K562 (cell line): ENCODE results near the gene N4BP2L1. TPM values are rescaled to one million over a fixed set of nuclear protein-coding genes. Genes with fewer than 3 reads are reported as not detected.
A peak's percentile ranks its signal among the peaks of the same experiment; 100 is the strongest.

Source experiments
- ATAC-seq: fragments of 200-7000 bp; cut with Tn5 transposase; 3 replicates; pipeline ENCODE4 v1.9.1; 2020; ENCODE audit warnings: moderate library complexity
- BruUV-seq: library from RNA; stranded (reverse); fragments of 400-500 nt; replicated peaks from 2 replicates; lab custom pipeline; 2021; lab: Mats Ljungman, UMichigan
- CTCF ChIA-PET: fragments of 300-600 bp; formaldehyde crosslinking; extraction: SDS; loops from one replicate; lab custom pipeline; 2021; ENCODE audit warnings: low intra/inter-chr PET ratio; lab: Yijun Ruan, JAX
- POLR2A ChIA-PET: fragments of 300-600, 350-650 bp; sonication (Branson Sonifier 250); formaldehyde crosslinking; extraction: SDS; loops from one replicate; lab custom pipeline; 2021; ENCODE audit warnings: antibody characterized with exemption, inconsistent platforms; lab: Yijun Ruan, JAX
- DNase-seq, 4 experiments: peaks; one replicate each; pipeline versions ENCODE4 v3.0.0 to v3.0.0-alpha.2; 2011 to 2018; ENCODE audit warnings: low spot score in 3 of 4, mixed read lengths in 3 of 4; ENCODE audit errors: extremely low read depth in 1 of 4
- FAIRE-seq: peaks from 2 replicates; lab custom pipeline; 2011; peaks lifted over from hg19 to GRCh38; lab: Jason Lieb, UNC
- H2AFZ ChIP-seq: 2 replicates; pipeline ENCODE4 v1.6.0; 2011; ENCODE audit warnings: low read depth, low read length, control low read depth, inconsistent platforms
- H3K27ac ChIP-seq: fragments of 200-600 bp; 3 replicates; pipeline ENCODE4 v1.8.0; 2011; ENCODE audit warnings: low read depth, mild to moderate bottlenecking, control low read depth, inconsistent platforms, low read length, moderate library complexity, mixed read lengths; ENCODE audit errors: extremely low read depth
- H3K27me3 ChIP-seq, 2 experiments: fragments of 300-600 bp in 1 of 2; 2 replicates in 1 of 2; 3 replicates in 1 of 2; pipeline versions ENCODE4 v1.6.0 to v1.8.0; 2011; ENCODE audit warnings: inconsistent platforms in 2 of 2, low read length in 2 of 2, mild to moderate bottlenecking in 1 of 2, mixed read lengths in 1 of 2, moderate library complexity in 1 of 2; ENCODE audit not compliant: control insufficient read depth in 2 of 2, insufficient read depth in 2 of 2
- H3K36me3 ChIP-seq: fragments of 300-600 bp; 3 replicates; pipeline ENCODE4 v1.8.0; 2011; ENCODE audit warnings: mild to moderate bottlenecking, low read length, inconsistent platforms; ENCODE audit not compliant: control insufficient read depth, insufficient read depth
- H3K4me1 ChIP-seq, 2 experiments: fragments of 200-600 bp in 1 of 2; replicated peaks in 1 of 2; 2 replicates in 1 of 2; 3 replicates in 1 of 2; pipeline versions ENCODE4 v1.5.1 to v1.8.0; 2011; ENCODE audit warnings: inconsistent platforms in 2 of 2, low read length in 2 of 2, mild to moderate bottlenecking in 1 of 2, mixed read lengths in 1 of 2, moderate library complexity in 1 of 2; ENCODE audit not compliant: control insufficient read depth in 2 of 2, insufficient read depth in 2 of 2
- H3K4me2 ChIP-seq: 2 replicates; pipeline ENCODE4 v1.6.1; 2011; ENCODE audit warnings: low read length, control low read depth, inconsistent platforms, mixed read lengths; ENCODE audit not compliant: insufficient read depth
- H3K4me3 ChIP-seq: fragments of 200-600 bp; sonication (generic), shearing (Covaris generic); 2 replicates; pipeline ENCODE4 v1.5.1; 2016; ENCODE audit warnings: control low read depth, inconsistent platforms
- H3K79me2 ChIP-seq: fragments of 200-600 bp; 3 replicates; pipeline ENCODE4 v1.8.0; 2011; ENCODE audit warnings: low read length, inconsistent platforms; ENCODE audit not compliant: control insufficient read depth, insufficient read depth
- H3K9ac ChIP-seq, 2 experiments: 2 replicates each; pipeline versions ENCODE4 v1.6.0 to v1.6.1; 2011; ENCODE audit warnings: low read depth in 2 of 2, low read length in 2 of 2, control low read depth in 1 of 2, inconsistent platforms in 1 of 2, mild to moderate bottlenecking in 1 of 2, mixed read lengths in 1 of 2; ENCODE audit not compliant: insufficient read depth in 1 of 2
- H3K9me1 ChIP-seq: one replicate; pipeline ENCODE4 v1.6.0; 2011; ENCODE audit warnings: inconsistent platforms, mild to moderate bottlenecking, low read length, moderate library complexity; ENCODE audit not compliant: control insufficient read depth, insufficient read depth
- H3K9me3 ChIP-seq: replicated peaks from 2 replicates; pipeline ENCODE4 v1.5.1; 2011; ENCODE audit warnings: low read depth, low read length, inconsistent platforms; ENCODE audit not compliant: control insufficient read depth, insufficient read depth
- H4K20me1 ChIP-seq: replicated peaks from 2 replicates; pipeline ENCODE4 v1.6.1; 2011; ENCODE audit warnings: low read length, inconsistent platforms, mixed read lengths; ENCODE audit not compliant: control insufficient read depth, insufficient read depth
- DACH1 ChIP-seq: fragments of 450-650 bp; IDR thresholded peaks from 2 replicates; pipeline ENCODE4 v1.6.1; 2018; ENCODE audit not compliant: partially characterized antibody
- DLX4 ChIP-seq: fragments of 250-450 bp; sonication (Bioruptor Pico); IDR thresholded peaks from 2 replicates; pipeline ENCODE4 v1.6.1; 2021; ENCODE audit warnings: mild to moderate bottlenecking
- ESRRA ChIP-seq: fragments of 450-650 bp; IDR thresholded peaks from 2 replicates; pipeline ENCODE4 v1.6.1; 2014; ENCODE audit warnings: low read depth, mild to moderate bottlenecking, moderate library complexity, borderline replicate concordance
- KDM5B ChIP-seq: fragments of 200-600 bp; sonication (generic); IDR thresholded peaks from 2 replicates; pipeline ENCODE4 v1.6.1; 2012; ENCODE audit warnings: low read depth, mild to moderate bottlenecking, moderate library complexity, low read length, control low read depth, inconsistent platforms; ENCODE audit not compliant: insufficient replicate concordance
- KLF16 ChIP-seq: IDR thresholded peaks from 2 replicates; pipeline ENCODE4 v1.6.1; 2016; ENCODE audit warnings: antibody characterized with exemption
- NFE2 ChIP-seq: IDR thresholded peaks from 2 replicates; pipeline ENCODE4 v1.6.1; 2014; ENCODE audit warnings: antibody characterized with exemption, low read depth
- NFRKB ChIP-seq: fragments of 450-650 bp; IDR thresholded peaks from 2 replicates; pipeline ENCODE4 v1.6.1; 2016; ENCODE audit warnings: low read depth
- SNIP1 ChIP-seq: fragments of 450-650 bp; IDR thresholded peaks from 2 replicates; pipeline ENCODE4 v1.7.1; 2017; ENCODE audit warnings: low read depth, mild to moderate bottlenecking
- TCF15 ChIP-seq: fragments of 250-450 bp; sonication (Bioruptor Pico); IDR thresholded peaks from 2 replicates; pipeline ENCODE4 v1.8.0; 2022; ENCODE audit warnings: moderate library complexity, mild to moderate bottlenecking, inconsistent platforms
- TRIM24 ChIP-seq, 2 experiments: fragments of 450-650 bp; IDR thresholded peaks; 2 replicates each; pipeline ENCODE4 v1.6.1; 2016
- USF1 ChIP-seq: sonication (generic); formaldehyde crosslinking; IDR thresholded peaks from 2 replicates; pipeline ENCODE4 v1.9.0; 2022; ENCODE audit warnings: mild to moderate bottlenecking, missing genetic modification reagents
- ZBTB33 ChIP-seq: sonication (generic); formaldehyde crosslinking; IDR thresholded peaks from 2 replicates; pipeline ENCODE4 v1.8.1; 2023; ENCODE audit warnings: mild to moderate bottlenecking, missing genetic modification reagents
- ZNF143 ChIP-seq: sonication (generic); formaldehyde crosslinking; IDR thresholded peaks from 2 replicates; pipeline ENCODE4 v1.9.0; 2022; ENCODE audit warnings: mild to moderate bottlenecking, missing genetic modification reagents
- ZNF197 ChIP-seq: fragments of 200-800 bp; sonication (Bioruptor generic); IDR thresholded peaks from 2 replicates; pipeline ENCODE4 v1.6.1; 2016; ENCODE audit warnings: low read depth, missing genetic modification characterization, missing compliant biosample characterization
- ZNF224 ChIP-seq: sonication (generic); formaldehyde crosslinking; IDR thresholded peaks from 2 replicates; pipeline ENCODE4 v1.8.0; 2022; ENCODE audit warnings: mild to moderate bottlenecking, missing genetic modification reagents
- ZNF644 ChIP-seq: fragments of 200-800 bp; sonication (Bioruptor generic); IDR thresholded peaks from 2 replicates; pipeline ENCODE4 v1.6.1; 2016; ENCODE audit warnings: low read depth, missing genetic modification characterization, missing compliant biosample characterization
- ZNF707 ChIP-seq: fragments of 250-450 bp; sonication (Bioruptor Pico); conservative IDR thresholded peaks from 2 replicates; pipeline ENCODE4 v1.8.0; 2022; ENCODE audit warnings: inconsistent platforms, mild to moderate bottlenecking, moderate library complexity
- ZNF766 ChIP-seq: fragments of 200-800 bp; sonication (Bioruptor generic); conservative IDR thresholded peaks from 2 replicates; pipeline ENCODE4 v1.6.1; 2016; ENCODE audit warnings: missing genetic modification characterization, missing compliant biosample characterization
- WGBS: fragments of 100-300 bp; shearing (Covaris generic); methylation state at CpG from one replicate; pipeline ENCODE4 v1.1.6; 2016; ENCODE audit warnings: low coverage, mixed read lengths; ENCODE audit not compliant: insufficient coverage; ENCODE audit errors: missing lambda C conversion rate; 5-methylcytosine and 5-hydroxymethylcytosine counted together
- in situ Hi-C: fragments of 300-500 bp; cut with MboI; formaldehyde crosslinking; loops from 4 replicates; pipeline ENCODE4 v1.15.0; 2018; ENCODE audit warnings: inconsistent platforms, mixed read lengths
- intact Hi-C: fragments of 100-400 bp; cut with micrococcal nuclease; formaldehyde crosslinking; loops from 2 replicates; pipeline ENCODE4 v1.14.2; 2022
- polyA plus RNA-seq, 8 experiments: library from polyadenylated mRNA; depleted of rRNA in 4 of 8; stranded (reverse) in 5 of 8; unstranded in 3 of 8; fragments of >200 nt; fragmentation: Nextera tagmentation in 2 of 8; fragmentation: Illumina TruSeq in 1 of 8; extraction: Ambion mirVana in 2 of 8; extraction: Trizol in 1 of 8; gene quantifications; 2 replicates each; pipeline versions ENCODE4 v1.2.1 to v1.2.3, GENCODE V29; 2011 to 2014; ENCODE audit warnings: inconsistent platforms in 1 of 8, missing spikeins in 1 of 8
- total RNA-seq, 7 experiments: library from RNA; depleted of rRNA in 6 of 7; stranded (reverse); fragments of >200 nt in 6 of 7; fragmentation: Illumina TruSeq in 2 of 7; extraction: Trizol in 2 of 7; gene quantifications; 2 replicates each; pipeline versions ENCODE4 v1.2.1 to v1.2.3, GENCODE V29; 2011 to 2021; ENCODE audit warnings: low replicate concordance in 1 of 7

Gene N4BP2L1
- total and polyA plus RNA-seq, 9 of the 15 experiments (the other 6 are each of a cell fraction or from before 2014, with no cell fraction given): 0.06 to 0.33 (median 0.15) TPM; not detected in 1

- 13% methylated on average over 6 of the region's 6 CpGs for WGBS
- H3K4me2 ChIP-seq: peak overlapping the region; percentile 43; the same call in 1 of the 2 replicates
- H3K4me1 ChIP-seq: peaks cover 16 to 29% of the 10 kb centered on the region in 2 experiments; a peak in 4 of 5 replicates
- CTCF ChIA-PET: interaction anchor here (0.7 kb wide), 1 partner anchor 164 kb away, joined by 3 read pairs; no protein-coding TSS in a partner anchor
- H2AFZ ChIP-seq: peak overlapping the region; percentile 54
- no TSS peak for BruUV-seq
- H3K27me3 ChIP-seq: no peaks in the 10 kb centered on the region
- DNase-seq (peak in 3 of 4 experiments; percentile 6 to 58 (median 20)), FAIRE-seq (peak; percentile 59), ATAC-seq (peak; percentile 77)
- H3K36me3 ChIP-seq: no peaks in the 10 kb centered on the region
- POLR2A ChIA-PET: interaction anchor here (1.5 kb wide), 1 partner anchor 69 kb away, joined by 7 read pairs; no protein-coding TSS in a partner anchor
- peaks cover 3% of the 10 kb centered on the region for H3K9me1 ChIP-seq
- in situ Hi-C loops: no loop called here
- no peaks in the 10 kb centered on the region for H3K9me3 ChIP-seq
- H3K27ac ChIP-seq: no peak overlapping the region
- H3K9ac ChIP-seq: peak overlapping the region in 1 of 2 experiments; percentile 83; a peak in 1 of 4 replicates
- H3K4me3 ChIP-seq: no peak overlapping the region
- H4K20me1 ChIP-seq: no peaks in the 10 kb centered on the region
- H3K79me2 ChIP-seq: no peaks in the 10 kb centered on the region
- intact Hi-C loops: no loop called here
- no peak for TF ChIP-seq ZNF143 (CRISPR knock-in tag)
- no peak for TF ChIP-seq TCF15 (CRISPR knock-in tag)
- 0 out of 2 replicates have a peak, but pooled peaks have one; percentile 9 for TF ChIP-seq NFE2
- no peak for TF ChIP-seq KDM5B
- no peak for TF ChIP-seq ZNF224 (CRISPR knock-in tag)
- TF ChIP-seq USF1 (CRISPR knock-in tag): no peak
- TF ChIP-seq ZNF766 (CRISPR knock-in tag): no peak
- TF ChIP-seq ZNF707 (CRISPR knock-in tag): no peak
- TF ChIP-seq DLX4 (CRISPR knock-in tag): no peak
- TF ChIP-seq ZBTB33 (CRISPR knock-in tag): no peak
- no peak for TF ChIP-seq ZNF197 (CRISPR knock-in tag)
- TF ChIP-seq NFRKB: no peak
- TF ChIP-seq TRIM24 (IDR thresholded peaks at IDR 0.05): peak in 1 of 2 experiments; percentile 39; a peak in 1 of 4 replicates
- TF ChIP-seq SNIP1: no peak
- no peak for TF ChIP-seq ZNF644
- no peak for TF ChIP-seq ESRRA
- TF ChIP-seq DACH1: no peak
- TF ChIP-seq KLF16: peak; percentile 48; the same call in 1 of the 2 replicates
Measured at GRCh38 chr13:32468502-32469142, 40.7 kb upstream of the N4BP2L1 start.
